Left renal cortex interstitium (tissue), 4 donors: ENCODE results near the gene TRPV4. TPM values are rescaled to one million over a fixed set of nuclear protein-coding genes. Genes with fewer than 3 reads are reported as not detected.
"Not testable (repeated sequence)": the region's sequence is repeated elsewhere in the genome, so short reads cannot be mapped to it uniquely, and the experiment has no call there.

Experiments used
- DNase-seq, 4 donors: peaks; one replicate each; pipeline ENCODE4 v3.0.0-alpha.2; 2013; ENCODE audit warnings: low read depth in 4 of 4, low spot score in 2 of 4, missing footprints in 1 of 4
- polyA plus RNA-seq, 4 donors: library from polyadenylated mRNA; unstranded; fragments of 120-200 nt; gene quantifications; one replicate each; pipeline ENCODE4 v1.2.1, GENCODE V29; 2013; ENCODE audit not compliant: insufficient read length in 4 of 4

The TRPV4 gene
- polyA plus RNA-seq, 4 donors, result 12.5 to 20.8 (median 14.4) TPM

DNA sequence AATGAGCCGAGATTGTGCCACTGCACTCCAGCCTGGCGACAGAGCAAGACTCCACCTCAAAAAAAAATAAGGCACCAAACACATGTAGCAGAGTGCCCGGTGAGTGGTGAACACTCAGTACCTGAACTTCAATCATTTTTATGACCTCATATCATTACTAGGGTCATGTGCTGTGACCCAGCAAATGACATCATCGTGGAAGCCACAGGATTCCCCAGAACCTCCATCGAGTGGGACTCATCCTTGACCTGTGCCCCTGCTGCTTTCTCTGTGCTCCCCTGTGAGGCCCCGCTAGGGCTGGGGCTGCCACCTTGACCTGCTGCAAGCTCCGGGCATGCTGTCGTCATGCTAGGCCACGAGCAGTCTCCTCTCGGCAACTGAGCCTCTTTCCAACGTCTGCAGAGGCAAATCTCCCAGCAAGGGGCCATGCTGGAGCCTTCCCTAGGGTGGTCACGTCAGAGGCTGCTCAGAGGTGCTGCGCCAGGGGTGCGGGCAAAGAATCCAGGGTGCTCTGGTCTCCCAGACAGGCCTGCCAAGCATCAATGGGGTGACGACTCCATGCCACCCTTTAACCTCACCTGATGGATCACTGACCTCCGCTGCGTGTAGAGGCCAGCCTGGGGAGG lies 28.6 kb upstream of the TRPV4 start:
- no peak for DNase-seq

DNA sequence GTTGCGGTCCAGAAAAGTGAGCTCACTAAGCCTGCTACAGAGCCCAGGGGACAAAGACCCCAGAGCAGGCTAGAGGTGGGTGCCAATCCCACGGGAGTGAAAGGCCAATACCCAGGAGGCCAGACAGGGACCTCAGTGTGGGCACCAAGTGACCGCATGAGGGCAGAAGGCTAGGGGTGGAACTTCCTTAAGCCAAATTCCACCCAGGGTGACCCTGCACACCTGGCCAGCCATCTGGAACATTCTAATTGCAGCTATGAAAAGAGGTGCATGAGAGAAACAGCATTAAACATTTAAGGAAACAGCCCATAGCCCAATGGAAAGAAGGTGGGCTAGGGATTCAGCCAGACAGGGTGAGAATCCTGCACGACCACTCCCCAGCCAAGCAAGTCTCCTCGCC lies 27.8 kb upstream of the TRPV4 start:
- no peak for DNase-seq

DNA sequence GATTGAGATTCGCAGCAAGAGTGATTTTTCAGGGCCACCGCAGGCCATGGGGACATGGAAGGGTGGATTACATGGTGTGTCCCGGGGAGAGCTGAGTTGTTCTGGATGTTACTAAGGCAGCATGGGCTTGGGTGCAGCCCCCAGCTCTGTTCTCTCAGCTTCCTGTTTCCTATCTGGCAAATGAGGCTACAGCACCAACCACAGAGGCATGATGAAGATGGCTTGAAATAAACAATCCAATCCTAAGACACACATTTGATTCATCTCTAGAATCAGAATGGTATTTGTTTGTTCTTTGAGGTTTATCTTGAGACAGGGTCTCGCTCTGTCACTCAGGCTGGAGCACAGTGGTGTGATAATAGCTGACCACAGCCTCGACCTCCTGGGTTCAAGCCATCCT lies 25.6 kb upstream of the TRPV4 start:
- DNase-seq, result no peak

DNA sequence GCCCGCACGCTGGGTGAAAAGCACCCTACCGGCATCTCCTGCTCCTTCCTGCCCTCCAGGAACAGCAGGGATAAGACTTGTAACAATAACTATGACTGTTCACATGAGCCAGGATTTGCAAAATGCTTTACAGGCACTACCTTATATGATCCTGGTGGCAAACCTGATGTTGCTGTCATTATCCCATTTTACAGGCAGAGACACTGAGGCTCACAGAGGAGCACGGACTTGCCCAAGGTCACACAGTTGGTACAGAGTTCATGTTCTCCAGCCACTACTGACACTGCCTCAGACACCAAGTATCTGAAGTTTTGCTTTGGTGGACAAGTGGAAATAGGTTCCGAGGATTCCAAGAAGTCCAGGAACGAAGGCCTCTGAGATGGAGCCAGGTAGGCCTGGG lies 24.5 kb upstream of the TRPV4 start:
- DNase-seq, result no peak

DNA sequence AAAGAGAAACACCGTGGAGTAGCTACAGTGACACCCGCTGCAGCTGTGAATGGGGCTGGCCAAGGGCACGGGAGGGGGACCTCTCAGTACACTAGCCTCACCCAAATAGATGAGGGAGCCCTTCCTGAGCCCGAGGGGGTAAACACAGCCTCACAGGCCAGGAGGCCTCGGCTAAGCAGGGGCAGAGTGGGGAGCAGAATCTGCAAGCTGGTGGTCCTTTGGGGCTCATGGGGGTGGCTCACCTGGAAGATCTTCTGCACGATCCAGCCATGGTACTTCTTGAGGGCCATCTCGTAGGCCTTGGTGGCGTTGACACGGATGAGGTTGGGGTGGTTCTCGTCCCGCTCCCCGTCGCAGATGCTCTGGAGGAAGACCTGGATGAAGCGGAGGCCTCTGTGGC lies 22.2 kb upstream of the TRPV4 start:
- no peak for DNase-seq

DNA sequence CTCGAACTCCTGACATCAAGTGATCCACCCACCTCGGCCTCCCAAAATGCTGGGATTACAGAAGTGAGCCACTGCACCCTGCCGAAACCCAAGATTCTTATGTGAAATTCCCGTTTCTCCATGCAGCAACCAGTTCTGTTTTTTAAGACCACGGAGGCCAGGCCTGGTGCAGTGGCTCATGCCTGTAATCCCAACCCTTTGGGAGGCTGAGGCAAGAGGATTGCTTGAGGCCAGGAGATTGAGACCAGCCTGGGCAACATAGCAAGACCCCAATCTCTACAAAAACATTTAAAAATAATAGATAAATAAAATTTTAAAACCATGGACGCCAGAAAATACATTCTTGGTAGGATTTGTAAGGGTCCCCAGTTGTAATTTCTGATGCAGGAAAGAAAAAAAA lies 17.3 kb upstream of the TRPV4 start:
- not testable (repeated sequence) for DNase-seq

DNA sequence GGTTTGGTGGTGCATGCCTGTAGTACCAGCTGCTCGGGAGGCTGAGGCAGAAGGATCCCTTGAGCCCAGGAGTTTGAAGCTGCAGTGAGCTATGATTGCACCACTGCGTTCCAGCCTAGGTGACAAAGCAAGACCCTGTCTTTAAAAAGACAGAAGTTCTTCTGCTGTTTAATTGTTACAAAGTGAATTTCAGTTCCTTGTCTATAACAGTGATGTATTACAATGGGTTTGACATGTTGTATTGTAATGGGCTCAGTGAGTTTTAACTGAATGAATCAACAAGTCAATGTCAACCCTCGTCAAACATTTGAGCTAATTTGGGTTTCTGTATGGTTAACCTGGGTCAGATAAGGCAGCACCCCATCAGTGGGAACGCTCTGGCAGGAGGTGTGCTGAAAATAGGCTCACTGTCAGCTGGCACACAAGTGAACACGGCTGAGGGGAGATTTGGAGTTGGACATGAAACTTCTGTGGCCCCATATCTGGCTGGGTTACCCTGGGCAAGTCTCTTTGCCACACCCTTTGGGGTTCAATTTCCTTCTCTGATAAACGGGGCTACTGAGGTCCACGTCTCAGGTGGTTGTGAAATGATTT lies 14.0 kb upstream of the TRPV4 start:
- DNase-seq, result no peak

DNA sequence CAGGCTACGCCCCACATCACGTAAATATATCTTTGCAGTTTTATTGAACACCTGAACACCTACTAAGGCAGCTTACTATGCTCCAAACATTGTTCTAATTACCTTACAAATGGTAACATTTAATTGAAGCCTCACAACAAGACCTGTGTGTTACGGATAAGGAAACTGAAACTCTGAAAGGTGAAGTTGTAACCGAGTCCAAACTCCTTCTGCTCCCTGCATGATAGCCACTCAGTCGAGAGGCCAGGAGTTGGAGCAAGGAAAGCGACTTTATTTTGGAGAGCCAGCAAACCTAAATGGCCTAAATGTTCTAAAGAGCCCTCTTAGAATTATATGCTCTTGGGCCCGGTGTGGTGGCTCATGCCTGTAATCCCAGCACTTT lies 12.6 kb upstream of the TRPV4 start:
- DNase-seq, result no peak

DNA sequence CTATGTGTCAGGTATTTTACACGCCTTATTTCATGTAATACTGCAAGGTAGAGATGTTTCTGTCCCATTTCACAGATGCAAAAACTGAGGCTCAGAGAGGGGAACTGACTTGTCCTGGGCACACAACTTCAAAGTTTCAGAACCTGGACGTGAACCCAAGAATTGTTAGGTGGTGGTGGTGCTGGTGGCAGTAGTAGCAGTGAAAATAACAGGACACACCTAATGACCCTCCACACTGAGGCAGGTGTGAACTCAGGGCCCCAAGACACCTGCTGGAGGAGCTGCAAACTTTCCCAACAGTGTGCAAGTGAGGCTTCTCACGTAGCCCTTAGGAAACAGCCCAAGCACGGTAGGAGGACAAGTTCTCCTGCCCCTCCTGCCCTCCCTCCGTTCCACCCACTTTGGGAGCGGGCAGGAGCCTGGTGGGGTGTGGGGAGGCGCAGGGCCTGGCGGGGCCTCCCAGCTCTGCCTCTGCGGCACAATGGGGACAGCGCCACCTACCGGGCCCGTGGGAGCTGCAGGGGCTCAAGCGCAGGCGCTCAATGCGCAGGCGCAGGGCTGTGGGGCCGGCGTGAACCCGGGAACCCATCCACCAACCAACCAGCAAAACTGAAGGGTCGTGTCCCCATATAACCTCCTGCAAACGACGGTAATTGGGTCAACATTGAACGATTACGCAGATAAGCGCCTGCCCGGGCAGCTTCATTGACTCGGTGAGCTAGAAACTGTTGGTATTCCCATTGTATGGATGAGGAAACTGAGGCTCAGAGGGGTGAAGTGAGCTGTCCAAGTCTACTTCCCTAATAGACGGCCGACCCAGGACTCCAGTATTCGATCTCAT lies 12.0 kb upstream of the TRPV4 start:
- peak in 1 of 4 donors; percentile 65 for DNase-seq

DNA sequence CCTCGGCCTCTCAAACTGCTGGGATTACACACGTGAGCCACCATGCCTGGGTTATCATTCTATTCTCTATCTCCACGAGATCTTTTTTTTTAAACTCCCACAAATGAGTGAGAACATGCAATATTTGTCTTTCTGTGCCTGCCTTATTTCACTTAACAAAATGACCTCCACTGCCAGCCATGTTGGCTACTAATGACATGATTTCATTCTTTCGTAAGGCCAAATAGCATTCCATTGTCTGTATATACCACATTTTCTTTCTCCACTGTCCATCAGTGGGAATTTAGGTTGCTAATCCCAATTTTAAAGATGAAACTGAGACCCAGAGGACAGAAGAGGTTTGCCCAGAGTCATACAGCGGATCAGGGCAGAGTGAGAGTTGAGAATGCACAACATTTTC lies 10.9 kb upstream of the TRPV4 start:
- DNase-seq, result no peak

DNA sequence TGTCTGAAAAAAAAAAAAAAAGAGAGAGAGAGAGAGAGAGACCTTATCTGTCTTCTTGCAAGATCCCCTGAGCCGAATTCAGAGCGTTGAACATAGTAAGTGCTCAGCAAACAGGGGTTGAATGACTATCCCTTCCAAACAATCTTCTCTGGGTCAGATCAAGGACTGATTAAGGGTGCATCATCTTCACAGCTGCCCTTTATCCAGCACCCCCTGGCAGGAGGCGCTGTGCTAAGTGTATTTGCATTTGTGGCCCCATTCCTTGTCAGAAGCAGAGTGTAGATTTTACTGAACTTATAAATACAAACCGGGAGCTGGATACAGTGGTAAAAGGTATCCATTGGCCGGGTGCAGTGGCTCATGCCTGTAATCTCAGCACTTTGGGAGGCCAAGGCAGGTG lies 8.8 kb upstream of the TRPV4 start:
- DNase-seq, result no peak

DNA sequence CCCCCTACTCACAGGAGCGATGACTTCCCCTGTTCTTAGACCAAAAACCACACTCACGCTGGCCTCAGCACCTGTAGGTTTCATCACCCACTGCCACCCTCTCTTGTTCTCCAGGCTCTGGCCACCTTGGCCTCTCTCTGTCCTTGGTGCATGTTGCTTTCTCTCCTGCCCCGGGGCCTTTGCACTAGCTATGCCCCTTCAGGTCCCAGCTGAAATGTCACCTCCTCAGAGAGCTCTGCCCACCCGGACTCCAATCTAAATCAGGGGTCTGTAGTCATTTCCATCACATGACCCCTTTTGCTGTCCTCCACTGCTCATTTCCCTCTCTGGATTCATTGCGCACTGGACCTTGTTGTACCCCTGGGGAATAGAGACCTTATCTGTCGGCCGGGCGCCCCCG lies 8.2 kb upstream of the TRPV4 start:
- no peak for DNase-seq

DNA sequence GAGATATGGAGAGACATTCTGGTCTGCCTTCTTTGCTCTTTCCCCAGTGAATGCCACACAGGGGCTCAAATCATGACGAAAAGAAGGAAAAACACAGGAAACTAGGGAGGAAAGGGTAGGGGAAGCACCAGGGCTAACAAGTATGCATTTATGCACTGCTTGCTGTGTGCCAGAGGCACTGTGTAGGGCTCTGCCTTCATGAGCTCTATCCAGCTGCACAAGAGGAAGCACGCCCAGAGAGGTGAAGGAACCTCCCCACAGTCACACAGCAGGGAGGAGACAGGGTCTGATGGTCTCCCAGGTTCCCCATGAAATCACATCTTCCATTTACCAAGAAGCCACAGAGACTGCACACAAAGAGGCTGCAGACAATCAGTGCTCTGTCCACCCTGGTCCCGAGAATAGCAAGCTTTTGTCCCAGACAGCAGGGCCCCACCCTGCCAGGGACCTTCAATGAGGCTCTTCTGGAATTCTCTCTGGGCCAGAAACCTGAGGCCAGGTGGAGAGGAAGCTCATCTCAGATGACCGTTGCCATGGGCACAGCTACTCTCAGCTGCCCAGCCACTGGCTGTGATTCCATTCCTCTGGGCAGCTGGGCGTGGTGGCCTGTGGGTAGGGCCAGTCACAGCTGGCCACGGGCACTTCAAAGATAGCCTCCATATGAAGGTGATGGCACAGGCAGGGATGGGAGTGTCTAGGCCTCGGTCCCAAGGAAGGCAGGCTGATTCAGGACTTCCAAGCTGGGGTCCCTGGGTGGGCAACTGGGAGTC lies 7.3 kb upstream of the TRPV4 start:
- DNase-seq, result no peak

DNA sequence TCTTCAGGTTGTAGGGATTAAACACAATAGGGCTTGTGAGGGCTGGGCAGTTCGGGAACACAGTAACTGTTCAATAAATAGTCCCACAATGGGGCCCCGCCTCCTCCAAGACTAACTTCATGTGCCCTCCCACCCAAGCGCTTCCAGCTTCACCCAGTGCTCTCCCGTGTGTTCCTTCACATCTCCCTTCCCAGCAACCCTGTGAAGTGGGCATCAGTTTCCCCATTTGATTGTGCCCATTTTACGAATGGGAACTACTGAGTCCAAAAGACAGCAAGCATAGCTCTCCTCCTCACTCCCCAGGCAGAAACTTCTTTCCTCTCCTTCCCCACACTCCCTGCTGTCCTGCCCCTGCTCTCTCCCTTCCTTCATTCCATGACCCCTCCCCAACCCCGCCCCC lies 6.2 kb upstream of the TRPV4 start:
- DNase-seq, result no peak

DNA sequence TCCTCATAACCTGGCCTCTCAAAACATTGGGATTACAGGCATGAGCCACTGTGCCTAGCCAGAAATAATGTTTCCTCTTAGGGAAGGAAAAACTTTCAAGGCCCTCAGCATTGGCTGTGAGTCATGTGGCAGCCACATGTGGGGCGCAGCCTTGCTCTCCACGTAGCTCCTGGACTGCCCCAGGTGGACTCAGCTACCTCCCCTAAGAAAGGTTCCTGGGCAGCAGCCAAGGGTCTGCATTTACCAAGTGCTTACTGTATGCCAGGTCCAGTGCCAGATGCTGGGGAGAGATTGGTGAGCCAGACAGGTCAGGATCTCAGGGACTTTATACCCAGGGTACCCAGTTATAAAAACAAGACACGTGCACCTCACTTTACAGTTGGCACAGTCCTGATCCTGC lies 3.7 kb upstream of the TRPV4 start:
- no peak for DNase-seq

DNA sequence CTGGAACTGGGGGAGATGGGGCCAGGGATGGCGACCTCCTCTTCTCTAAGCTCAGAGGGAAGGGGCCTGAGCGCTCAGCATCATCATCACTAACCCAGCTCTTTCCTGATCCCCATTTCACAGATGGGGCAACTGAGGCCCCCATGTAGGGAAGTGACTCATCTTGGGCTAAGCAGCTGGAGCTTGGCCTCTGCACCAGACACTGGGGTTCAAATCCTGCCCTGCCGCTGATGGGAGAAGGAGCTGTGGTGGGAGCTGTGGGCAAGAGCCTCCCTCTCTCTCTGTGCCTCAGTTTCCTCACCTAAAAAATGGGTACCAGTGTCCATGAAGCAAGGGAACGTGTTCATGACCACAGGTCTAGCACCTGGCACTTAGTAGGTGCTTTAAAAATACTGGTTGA lies 2.6 kb upstream of the TRPV4 start:
- DNase-seq, result no peak

DNA sequence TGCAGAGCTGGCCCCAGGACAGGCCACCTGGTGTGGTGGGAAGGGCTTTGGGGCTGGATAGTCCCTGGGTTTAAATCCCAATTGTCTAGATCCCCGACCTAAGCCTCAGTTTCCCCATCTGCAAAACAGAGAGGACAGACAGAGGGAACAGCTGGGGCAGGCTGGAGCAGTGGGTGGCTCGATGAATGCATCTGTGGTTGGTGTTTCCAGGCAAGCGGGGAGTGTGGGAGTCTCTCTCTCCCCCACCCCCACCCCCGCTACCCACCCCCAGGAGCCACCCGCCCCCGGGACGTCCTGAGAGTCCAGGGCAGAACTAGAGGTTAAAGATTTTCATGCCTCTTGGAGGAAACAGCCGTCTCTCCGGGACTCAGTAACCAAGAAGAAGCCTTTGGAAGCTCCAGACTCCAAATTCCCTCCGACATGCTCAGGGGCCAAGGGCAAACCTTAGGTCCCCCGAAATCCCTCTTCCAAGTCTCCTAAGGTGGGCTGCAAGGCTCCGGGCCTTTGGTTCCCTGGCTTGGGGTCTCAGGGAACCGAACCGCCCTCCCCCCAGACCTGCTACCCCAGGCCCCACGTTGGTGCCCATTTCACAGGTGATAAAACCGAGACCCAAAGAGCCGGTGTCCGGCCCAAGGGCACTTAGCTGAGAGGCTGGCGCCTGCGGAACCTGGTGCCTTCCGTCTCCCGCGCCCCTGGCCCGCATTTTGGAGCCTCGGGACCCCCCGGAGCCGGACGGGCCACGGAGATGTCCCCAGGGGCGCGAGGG lies 474 bp downstream of the TRPV4 start:
- DNase-seq, result no peak

DNA sequence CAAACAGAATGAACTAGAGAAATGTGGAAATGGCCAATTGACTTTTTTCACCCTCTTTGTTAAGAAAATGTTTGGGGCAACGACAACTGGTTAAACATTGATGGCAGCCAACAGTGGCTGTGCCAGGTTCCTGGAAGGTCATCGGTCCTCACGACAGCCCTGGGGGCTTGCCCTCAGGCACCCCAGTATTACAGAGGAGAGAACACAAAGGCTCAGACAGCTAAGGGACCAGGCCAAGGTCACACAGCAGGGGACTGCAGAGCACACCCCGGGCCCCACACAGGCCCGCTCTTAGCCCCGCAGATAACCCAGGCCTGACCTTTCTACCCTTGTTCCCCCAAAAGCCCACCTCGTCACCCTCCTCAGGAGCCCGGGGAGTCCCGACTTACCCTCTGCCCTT lies 1.3 kb downstream of the TRPV4 start:
- no peak for DNase-seq

DNA sequence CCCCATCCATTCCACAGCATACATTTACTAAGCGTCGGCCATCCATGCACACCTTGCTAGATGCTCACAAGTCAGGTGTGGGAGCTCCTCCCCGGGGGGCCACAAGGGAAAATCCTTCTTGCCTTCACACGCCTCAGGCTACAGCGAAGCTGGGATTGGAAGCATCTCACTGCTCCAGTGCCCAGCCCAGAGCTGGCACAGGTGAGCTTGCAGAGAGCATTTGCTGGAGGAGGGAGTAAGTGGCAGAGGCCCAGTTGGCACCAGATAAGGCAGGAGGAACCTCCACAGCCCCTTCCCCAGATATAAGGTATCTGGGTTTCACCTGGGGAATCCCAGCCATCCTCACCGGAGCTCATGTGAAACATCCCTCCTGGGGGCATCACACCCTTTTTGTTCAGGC lies 1.8 kb downstream of the TRPV4 start:
- DNase-seq, result no peak

DNA sequence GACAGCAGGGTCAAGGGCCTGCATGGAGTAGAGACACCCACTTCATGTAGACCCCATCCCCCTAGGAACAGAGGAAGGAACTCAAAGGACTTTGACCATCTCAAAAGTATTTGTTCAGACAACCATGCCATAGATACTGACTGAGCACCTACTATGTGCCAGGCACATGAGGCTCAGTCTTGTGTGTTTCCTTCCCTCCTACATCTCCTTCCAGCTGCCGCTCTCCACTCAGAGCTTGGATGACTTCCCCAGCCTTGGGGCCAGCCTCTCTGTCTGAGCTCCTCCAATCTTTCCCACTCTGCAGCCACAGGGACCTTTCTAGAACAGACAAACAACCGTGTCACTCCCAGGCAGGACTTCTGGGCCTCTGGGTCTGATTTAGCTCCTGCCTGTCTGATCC lies 2.5 kb downstream of the TRPV4 start:
- no peak for DNase-seq

DNA sequence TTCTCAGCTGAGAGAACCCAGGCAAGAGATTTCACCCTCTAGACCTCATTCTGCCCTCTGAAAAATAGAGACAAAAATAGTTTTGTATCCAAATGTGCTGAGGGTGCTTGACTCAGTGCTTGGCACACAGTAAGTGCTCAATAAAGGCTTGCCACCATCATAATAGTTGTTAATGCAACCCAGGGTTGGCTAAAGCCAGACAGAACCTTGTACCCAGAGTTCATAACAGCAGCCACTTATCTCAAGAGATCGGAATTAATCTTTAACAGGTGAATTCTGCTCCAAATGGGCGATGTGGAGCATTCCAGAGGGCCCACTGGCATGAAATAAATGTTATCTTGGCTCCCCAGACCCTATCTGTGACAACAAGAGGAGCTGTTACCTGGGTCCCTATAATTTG lies 2.9 kb downstream of the TRPV4 start:
- no peak for DNase-seq
